ENCODE results near the gene CDK6.

GRCh38 chr7:92723205-92723604 lies 113.2 kb downstream of the CDK6 start:
- TF ChIP-seq ZBTB7A (IDR thresholded peaks at IDR 0.05; ENCODE audit: borderline replicate concordance, control insufficient read depth, low read depth, low read length) (no peak), ZFX (CRISPR knock-in tag; IDR thresholded peaks at IDR 0.05) (no peak), FOXM1 (IDR thresholded peaks at IDR 0.05; ENCODE audit: low read depth) (no peak), FOXM1 (CRISPR knock-in tag; IDR thresholded peaks at IDR 0.05; ENCODE audit: low read depth) (no peak), YBX1 (IDR thresholded peaks at IDR 0.05) (no peak), RNF2 (IDR thresholded peaks at IDR 0.05) (no peak), REST (IDR thresholded peaks at IDR 0.05; ENCODE audit: borderline replicate concordance) (no peak), REST (CRISPR knock-in tag; IDR thresholded peaks at IDR 0.05; ENCODE audit: low read depth) (no peak), ZNF274 (IDR thresholded peaks at IDR 0.05; ENCODE audit: borderline replicate concordance, low read depth, low read length) (no peak), SIN3B (IDR thresholded peaks at IDR 0.05; ENCODE audit: low read depth) (no peak), TFAM (CRISPR knock-in tag; conservative IDR thresholded peaks at IDR 0.05) (no peak), TCF7 (IDR thresholded peaks at IDR 0.05; ENCODE audit: borderline replicate concordance) (no peak), RAD51 (IDR thresholded peaks at IDR 0.05; ENCODE audit: borderline replicate concordance, low read depth) (no peak), ZHX1 (conservative IDR thresholded peaks at IDR 0.05; ENCODE audit: low read length) (no peak), EP300 (IDR thresholded peaks at IDR 0.05; ENCODE audit: low read length) (no peak), CTCF (IDR thresholded peaks at IDR 0.05 in 2 of 3, conservative IDR thresholded peaks at IDR 0.05 in 1 of 3; ENCODE audit: insufficient read depth in 2 of 3, low read depth in 1 of 3, low read length in 3 of 3) (no peak)

Measured in K562 (cell line).